BLaER1 (cell line): ENCODE data around the gene FAM124A.

Source experiments
- H3K27ac ChIP-seq: shearing (Covaris generic); formaldehyde crosslinking; 2 replicates; pipeline ENCODE4 v1.8.1; 2022
- H3K27me3 ChIP-seq: shearing (Covaris generic); formaldehyde crosslinking; 2 replicates; pipeline ENCODE4 v1.8.1; 2022
- H3K36me3 ChIP-seq: shearing (Covaris generic); formaldehyde crosslinking; 2 replicates; pipeline ENCODE4 v1.8.1; 2022
- H3K4me1 ChIP-seq: shearing (Covaris generic); formaldehyde crosslinking; 2 replicates; pipeline ENCODE4 v1.8.1; 2022
- H3K4me2 ChIP-seq: shearing (Covaris generic); formaldehyde crosslinking; 2 replicates; pipeline ENCODE4 v1.8.1; 2022
- H3K4me3 ChIP-seq: shearing (Covaris generic); formaldehyde crosslinking; 2 replicates; pipeline ENCODE4 v1.8.1; 2022
- H3K9ac ChIP-seq: shearing (Covaris generic); formaldehyde crosslinking; 2 replicates; pipeline ENCODE4 v1.8.1; 2022
- H3K9me3 ChIP-seq: shearing (Covaris generic); formaldehyde crosslinking; 2 replicates; pipeline ENCODE4 v1.8.1; 2022
- H4K20me1 ChIP-seq: shearing (Covaris generic); formaldehyde crosslinking; 2 replicates; pipeline ENCODE4 v1.8.1; 2022
- Cebpa-rat ChIP-seq: shearing (Covaris generic); IDR thresholded peaks from 2 replicates; pipeline ENCODE4 v1.8.1; 2022

The FAM124A gene, protein sequence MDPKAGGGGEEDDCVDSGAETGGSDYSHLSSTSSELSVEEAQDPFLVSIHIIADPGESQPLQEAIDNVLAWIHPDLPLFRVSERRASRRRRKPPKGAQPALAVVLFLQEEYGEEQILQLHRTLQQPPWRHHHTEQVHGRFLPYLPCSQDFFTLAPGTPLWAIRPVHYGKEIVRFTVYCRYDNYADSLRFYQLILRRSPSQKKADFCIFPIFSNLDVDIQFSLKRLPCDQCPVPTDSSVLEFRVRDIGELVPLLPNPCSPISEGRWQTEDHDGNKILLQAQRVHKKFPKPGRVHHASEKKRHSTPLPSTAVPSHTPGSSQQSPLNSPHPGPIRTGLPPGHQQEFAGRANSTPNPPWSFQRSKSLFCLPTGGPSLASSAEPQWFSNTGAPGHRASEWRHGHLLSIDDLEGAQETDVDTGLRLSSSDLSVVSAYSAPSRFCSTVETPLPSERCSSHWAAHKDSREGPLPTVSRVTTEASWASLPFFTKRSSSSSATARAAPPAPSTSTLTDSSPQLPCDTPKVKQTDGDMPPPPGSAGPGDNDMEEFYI

GRCh38 chr13:51222037-51222685 is at the start of gene FAM124A:
FAM124A (plus strand) TSS chr13:51222398; CDS start chr13:51222502, 104 bp downstream.
- H3K9ac ChIP-seq = peak within 1 kb of the TSS; percentile 65
- no peaks in the 10 kb centered on the region for H3K9me3 ChIP-seq
- peak within 1 kb of the TSS; percentile 35; the same call in 1 of the 2 replicates for H3K27ac ChIP-seq
- no peaks in the 10 kb centered on the region for H4K20me1 ChIP-seq
- H3K4me3 ChIP-seq = peak within 1 kb of the TSS; percentile 85
- H3K36me3 ChIP-seq = no peaks in the 10 kb centered on the region
- no peak for TF ChIP-seq Cebpa-rat
- H3K4me2 ChIP-seq = peak within 1 kb of the TSS; percentile 97
- H3K4me1 ChIP-seq = peaks cover 25% of the 10 kb centered on the region
- peaks cover 47% of the 10 kb centered on the region for H3K27me3 ChIP-seq

- Histone ChIP-seq H3K4me2 (no peak overlapping the region), H3K27me3 (no peaks in the 10 kb centered on the region), H3K9ac (no peak overlapping the region), H4K20me1 (no peaks in the 10 kb centered on the region), H3K36me3 (no peaks in the 10 kb centered on the region), H3K9me3 (peaks cover 16% of the 10 kb centered on the region; the same call in 1 of the 2 replicates), H3K4me3 (no peak overlapping the region), H3K27ac (no peak overlapping the region), H3K4me1 (no peaks in the 10 kb centered on the region)
- no peak for TF ChIP-seq Cebpa-rat
Measured at GRCh38 chr13:51175021-51175420, 47.2 kb upstream of the FAM124A start.

DNA sequence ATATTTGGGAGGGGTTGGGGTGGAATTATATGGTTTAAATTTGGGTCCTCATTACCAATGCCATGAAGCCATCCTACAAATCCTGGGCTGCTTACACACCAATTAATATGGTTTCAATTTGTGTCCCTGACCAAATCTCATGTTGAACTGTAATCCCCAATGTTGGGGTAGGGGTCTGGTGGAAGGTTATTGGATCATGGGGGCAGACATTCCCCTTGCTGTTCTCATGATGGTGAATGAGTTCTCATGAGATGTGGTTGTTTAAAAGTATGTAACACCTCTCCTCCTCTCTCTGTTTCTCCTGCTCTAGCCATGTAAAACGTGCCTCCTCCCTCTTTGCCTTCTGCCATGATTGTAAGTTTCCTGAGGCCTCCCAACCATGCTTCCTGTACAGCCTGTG is 46.6 kb upstream of the FAM124A start:
- no peak overlapping the region for H3K9ac ChIP-seq
- H3K4me3 ChIP-seq = no peak overlapping the region
- no peaks in the 10 kb centered on the region for H3K4me1 ChIP-seq
- peaks cover 16% of the 10 kb centered on the region; the same call in 1 of the 2 replicates for H3K9me3 ChIP-seq
- H3K27ac ChIP-seq = no peak overlapping the region
- no peak overlapping the region for H3K4me2 ChIP-seq
- no peaks in the 10 kb centered on the region for H4K20me1 ChIP-seq
- no peaks in the 10 kb centered on the region for H3K27me3 ChIP-seq
- no peak for TF ChIP-seq Cebpa-rat
- no peaks in the 10 kb centered on the region for H3K36me3 ChIP-seq

DNA sequence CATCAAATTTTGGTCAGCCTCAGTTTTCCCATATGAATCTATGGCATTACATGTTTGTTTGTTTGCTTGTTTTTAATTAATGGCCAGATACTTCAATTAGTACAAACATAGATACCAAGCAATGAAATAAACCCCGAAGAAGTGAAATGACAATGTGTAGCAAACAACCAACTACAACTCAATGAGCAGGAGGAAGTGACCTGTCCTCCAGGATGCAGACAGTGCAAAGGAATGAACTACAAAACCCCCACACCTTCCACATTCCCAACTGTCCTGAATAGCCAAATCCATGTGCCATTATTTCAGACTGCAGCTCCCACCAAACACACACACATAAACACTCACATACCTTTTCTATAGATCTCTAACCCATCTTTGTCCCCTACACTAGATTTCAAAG is 45.0 kb upstream of the FAM124A start:
- no peak overlapping the region for H3K27ac ChIP-seq
- peaks cover 16% of the 10 kb centered on the region; the same call in 1 of the 2 replicates for H3K9me3 ChIP-seq
- no peak overlapping the region for H3K4me2 ChIP-seq
- no peak overlapping the region for H3K9ac ChIP-seq
- no peaks in the 10 kb centered on the region for H4K20me1 ChIP-seq
- TF ChIP-seq Cebpa-rat = no peak
- H3K4me1 ChIP-seq = no peaks in the 10 kb centered on the region
- H3K27me3 ChIP-seq = no peaks in the 10 kb centered on the region
- H3K4me3 ChIP-seq = no peak overlapping the region
- no peaks in the 10 kb centered on the region for H3K36me3 ChIP-seq

- TF ChIP-seq Cebpa-rat = no peak
- no peaks in the 10 kb centered on the region for H3K4me1 ChIP-seq
- H3K9me3 ChIP-seq = peaks cover 16% of the 10 kb centered on the region; the same call in 1 of the 2 replicates
- H3K9ac ChIP-seq = no peak overlapping the region
- no peaks in the 10 kb centered on the region for H4K20me1 ChIP-seq
- H3K36me3 ChIP-seq = no peaks in the 10 kb centered on the region
- no peak overlapping the region for H3K4me3 ChIP-seq
- no peaks in the 10 kb centered on the region for H3K27me3 ChIP-seq
- H3K27ac ChIP-seq = no peak overlapping the region
- no peak overlapping the region for H3K4me2 ChIP-seq
Measured at GRCh38 chr13:51178456-51179074, 43.6 kb upstream of the FAM124A start.

GRCh38 chr13:51179432-51179971 is 42.7 kb upstream of the FAM124A start:
- Histone ChIP-seq H3K9me3 (peaks cover 16% of the 10 kb centered on the region; the same call in 1 of the 2 replicates), H3K36me3 (no peaks in the 10 kb centered on the region), H3K4me1 (no peaks in the 10 kb centered on the region), H3K4me2 (no peak overlapping the region), H4K20me1 (no peaks in the 10 kb centered on the region), H3K9ac (no peak overlapping the region), H3K27me3 (no peaks in the 10 kb centered on the region), H3K27ac (no peak overlapping the region), H3K4me3 (no peak overlapping the region)
- no peak for TF ChIP-seq Cebpa-rat

DNA sequence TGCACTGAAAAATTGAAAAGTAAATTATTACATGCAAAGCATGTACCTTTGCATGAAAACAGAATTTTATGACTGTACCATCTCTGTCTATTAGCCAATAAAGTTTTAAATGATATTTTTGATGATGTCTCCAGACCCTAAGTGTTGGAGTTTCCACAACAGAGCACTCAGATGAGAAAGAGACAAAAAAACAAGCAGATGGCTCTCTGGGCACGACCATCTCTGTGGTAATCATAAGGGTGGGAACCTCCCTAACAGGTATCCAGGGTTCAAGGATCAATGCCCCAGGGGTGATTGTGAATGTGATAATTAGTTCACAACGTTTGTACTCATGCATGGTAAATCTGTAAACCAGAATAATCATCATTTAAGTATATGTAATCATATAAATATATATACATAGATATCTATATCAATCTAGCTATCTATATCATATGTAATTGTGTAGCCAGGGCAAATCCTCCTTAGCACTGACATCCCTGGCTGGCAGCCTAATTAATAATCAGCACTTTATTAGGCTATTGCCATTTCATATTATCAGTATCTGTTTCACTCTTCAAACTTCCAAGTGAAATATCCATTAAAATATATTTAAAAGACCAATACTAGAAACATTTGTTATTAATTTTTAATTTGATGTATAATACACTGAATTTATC is 41.2 kb upstream of the FAM124A start:
- no peaks in the 10 kb centered on the region for H4K20me1 ChIP-seq
- no peaks in the 10 kb centered on the region for H3K27me3 ChIP-seq
- H3K27ac ChIP-seq = no peak overlapping the region
- H3K9ac ChIP-seq = no peak overlapping the region
- peaks cover 5% of the 10 kb centered on the region; the same call in 1 of the 2 replicates for H3K9me3 ChIP-seq
- no peaks in the 10 kb centered on the region for H3K36me3 ChIP-seq
- no peaks in the 10 kb centered on the region for H3K4me1 ChIP-seq
- TF ChIP-seq Cebpa-rat = no peak
- no peak overlapping the region for H3K4me2 ChIP-seq
- H3K4me3 ChIP-seq = no peak overlapping the region

DNA sequence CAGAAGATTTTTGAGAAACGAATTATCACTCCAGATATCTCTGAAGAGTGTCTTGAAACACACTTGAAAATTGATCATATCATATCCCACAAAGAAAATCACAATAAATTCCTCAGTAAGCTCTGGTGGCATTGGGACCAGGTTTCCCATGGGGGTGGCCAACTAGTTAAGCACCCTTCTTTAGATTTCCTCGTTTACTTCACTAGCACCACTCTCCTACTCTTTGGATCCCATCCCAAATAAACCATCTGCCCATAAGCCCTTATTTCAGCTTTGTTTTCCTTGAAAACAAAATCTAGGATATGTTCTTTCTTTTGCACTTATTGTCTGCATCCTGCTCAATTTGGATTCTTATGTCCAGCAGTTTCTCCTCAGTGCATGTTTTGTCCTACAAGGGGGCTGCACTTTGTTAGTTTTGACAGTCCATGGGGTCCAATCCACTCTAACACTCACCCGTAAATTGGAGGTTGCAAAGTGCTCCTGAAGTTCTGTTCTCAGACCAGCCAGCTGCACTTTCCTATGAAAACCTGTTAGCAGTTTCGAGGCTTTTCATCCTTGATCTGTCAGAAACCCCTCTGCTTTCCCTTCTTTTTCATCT is 40.3 kb upstream of the FAM124A start:
- no peaks in the 10 kb centered on the region for H3K36me3 ChIP-seq
- no peak for TF ChIP-seq Cebpa-rat

DNA sequence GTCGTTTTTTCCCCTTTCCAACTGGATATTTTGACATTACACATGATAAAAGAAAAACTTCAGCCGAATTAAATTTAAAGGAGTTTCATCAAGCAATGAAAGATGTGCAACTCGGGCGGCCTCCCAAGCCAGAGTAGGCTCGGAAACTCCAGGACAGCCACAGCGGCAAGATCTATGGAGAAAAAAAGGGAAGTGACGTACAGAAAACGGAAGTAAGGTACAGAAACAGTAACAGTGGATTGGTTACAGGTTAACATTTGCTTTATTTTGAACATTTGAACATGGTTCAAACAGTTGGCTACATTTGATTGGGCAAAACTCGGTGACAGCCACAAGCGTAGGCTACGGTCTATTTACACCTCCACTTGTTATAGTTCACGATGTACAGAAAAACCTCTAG is 30.5 kb upstream of the FAM124A start:
- Histone ChIP-seq H3K4me2 (no peak overlapping the region), H3K4me3 (no peak overlapping the region), H3K27me3 (no peaks in the 10 kb centered on the region), H3K36me3 (no peaks in the 10 kb centered on the region), H3K4me1 (no peaks in the 10 kb centered on the region), H4K20me1 (no peaks in the 10 kb centered on the region), H3K27ac (no peak overlapping the region), H3K9me3 (no peaks in the 10 kb centered on the region), H3K9ac (no peak overlapping the region)
- no peak for TF ChIP-seq Cebpa-rat

More for the DNA sequence above, 40.3 kb upstream of the FAM124A start:
- H3K4me2 ChIP-seq = no peak overlapping the region
- H3K9ac ChIP-seq = no peak overlapping the region
- no peaks in the 10 kb centered on the region for H3K27me3 ChIP-seq
- H3K27ac ChIP-seq = no peak overlapping the region
- H3K4me3 ChIP-seq = no peak overlapping the region
- no peaks in the 10 kb centered on the region for H3K4me1 ChIP-seq
- no peaks in the 10 kb centered on the region for H4K20me1 ChIP-seq
- no peaks in the 10 kb centered on the region for H3K9me3 ChIP-seq
